ENCODE data around the gene KCNMA1. TPM values are rescaled to one million over a fixed set of nuclear protein-coding genes. Genes with fewer than 3 reads are reported as not detected.

KCNMA1 gene
- total RNA-seq, 1 experiment from 2014 or later = 20.7 TPM

- no peaks in the 10 kb centered on the region for H3K27me3 Mint-ChIP-seq (ENCODE audit: insufficient read depth, unreplicated experiment)
- Histone ChIP-seq H3K27me3 (replicated peaks; ENCODE audit: control insufficient read depth, insufficient read depth, low read length) (no peaks in the 10 kb centered on the region), H3K4me1 (no peaks in the 10 kb centered on the region), H3K36me3 (ENCODE audit: control insufficient read depth, insufficient read depth, low read length) (no peaks in the 10 kb centered on the region), H3K9me3 (no peaks in the 10 kb centered on the region), H3K4me3 (ENCODE audit: low read depth, low read length) (no peak overlapping the region)
- intact Hi-C loops (cut with micrococcal nuclease; ENCODE audit: unreplicated experiment) = no loop called here
- no peaks in the 10 kb centered on the region for H3K9me3 Mint-ChIP-seq (ENCODE audit: unreplicated experiment)
- POLR2A ChIA-PET = no interaction called here
- peaks cover 5% of the 10 kb centered on the region for H3K36me3 Mint-ChIP-seq (ENCODE audit: insufficient read depth, unreplicated experiment)
- CTCF ChIA-PET = no interaction called here
- no peak for DNase-seq
- BruUV-seq (replicated peaks) = no TSS peak
- no peak for TF ChIP-seq CTCF (IDR thresholded peaks at IDR 0.05; ENCODE audit: insufficient read depth in 1 of 2, low read depth in 1 of 2, low read length in 1 of 2, severe bottlenecking in 1 of 2, unreplicated experiment in 1 of 2)
- no peak overlapping the region for H3K4me3 Mint-ChIP-seq (ENCODE audit: unreplicated experiment)
- peaks cover 10% of the 10 kb centered on the region for H3K4me1 Mint-ChIP-seq (ENCODE audit: low read depth, unreplicated experiment)
- no peak overlapping the region for H3K27ac Mint-ChIP-seq (ENCODE audit: unreplicated experiment)
These were observed 8.5 kb downstream of the KCNMA1 start for GRCh38 chr10:77628906-77629730.

DNA sequence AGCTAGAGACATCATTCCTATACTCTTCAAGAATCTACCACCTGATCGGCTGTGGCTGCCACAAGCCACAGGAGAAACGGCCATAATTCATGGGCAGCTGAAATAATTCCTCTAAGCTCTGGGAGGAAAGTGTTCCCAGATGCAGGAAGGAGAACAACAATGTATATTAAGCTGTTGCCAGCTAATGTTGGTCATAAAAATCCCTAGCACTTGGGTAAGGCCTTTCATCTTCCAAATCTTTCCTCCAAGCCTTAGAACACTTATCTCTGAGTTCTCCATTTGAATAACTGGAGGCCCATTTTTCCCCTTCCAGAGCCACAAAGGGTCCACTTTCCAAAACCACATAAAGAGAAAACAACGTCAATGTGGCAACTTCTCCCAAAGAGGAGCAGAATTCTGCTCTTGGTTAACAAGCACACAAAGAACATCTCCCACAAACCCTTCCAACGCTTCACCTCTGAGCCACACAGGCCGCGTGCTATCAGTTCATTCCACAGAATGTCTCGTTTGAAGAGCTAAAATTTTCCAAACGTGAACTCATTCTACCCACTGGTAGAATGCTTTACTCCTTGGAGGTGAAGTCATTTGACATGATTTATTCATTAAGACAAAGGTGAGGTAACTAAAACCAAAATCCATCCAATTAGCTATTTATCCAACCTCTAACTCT, 11.2 kb downstream of the KCNMA1 start:
- CTCF ChIA-PET = interaction anchor here (0.6 to 0.7 kb wide), 3 partner anchors 14 to 115 kb away, joined by 3 to 6 read pairs (median 3); no protein-coding TSS in a partner anchor

More for the DNA sequence above, 11.2 kb downstream of the KCNMA1 start:
- Mint-ChIP-seq H3K27me3 (ENCODE audit: insufficient read depth, unreplicated experiment) (no peaks in the 10 kb centered on the region), H3K27ac (ENCODE audit: unreplicated experiment) (no peak overlapping the region), H3K4me1 (ENCODE audit: low read depth, unreplicated experiment) (peaks cover 10% of the 10 kb centered on the region), H3K36me3 (ENCODE audit: insufficient read depth, unreplicated experiment) (peaks cover 5% of the 10 kb centered on the region), H3K4me3 (ENCODE audit: unreplicated experiment) (no peak overlapping the region), H3K9me3 (ENCODE audit: unreplicated experiment) (no peaks in the 10 kb centered on the region)
- Histone ChIP-seq H3K36me3 (ENCODE audit: control insufficient read depth, insufficient read depth, low read length) (no peaks in the 10 kb centered on the region), H3K27me3 (replicated peaks; ENCODE audit: control insufficient read depth, insufficient read depth, low read length) (no peaks in the 10 kb centered on the region), H3K9me3 (no peaks in the 10 kb centered on the region), H3K4me1 (no peaks in the 10 kb centered on the region), H3K4me3 (ENCODE audit: low read depth, low read length) (no peak overlapping the region)
- no peak for DNase-seq
- intact Hi-C loops (cut with micrococcal nuclease; ENCODE audit: unreplicated experiment) = no loop called here
- BruUV-seq (replicated peaks) = no TSS peak
- POLR2A ChIA-PET = no interaction called here
- TF ChIP-seq CTCF (IDR thresholded peaks at IDR 0.05; ENCODE audit: insufficient read depth in 1 of 2, low read depth in 1 of 2, low read length in 1 of 2, severe bottlenecking in 1 of 2, unreplicated experiment in 1 of 2) = no peak
